Esophagus muscularis mucosa (tissue), 4 donors: Measurements from ENCODE around the gene GCNA.
"Not testable (repeated sequence)": the region's sequence is repeated elsewhere in the genome, so short reads cannot be mapped to it uniquely, and the experiment has no call there.

Source experiments
- EP300 ChIP-seq: sonication (generic); formaldehyde crosslinking; IDR thresholded peaks from one replicate; pipeline ENCODE4 v1.6.1; 2017; ENCODE audit warnings: antibody characterized with exemption
- POLR2A ChIP-seq: fragments of 450-650 bp; IDR thresholded peaks from one replicate; pipeline ENCODE4 v1.6.1; 2017; ENCODE audit warnings: antibody characterized with exemption, moderate library complexity, mild to moderate bottlenecking, low read depth
- POLR2AphosphoS5 ChIP-seq, 2 donors: sonication (generic); formaldehyde crosslinking; IDR thresholded peaks; one replicate each; pipeline ENCODE4 v1.6.1; 2017; ENCODE audit warnings: antibody characterized with exemption in 2 of 2
- TF ChIP-seq, protein P1 (sequence below), 3 experiments: fragments of 200-600 bp in 2 of 3; fragments of 450-650 bp in 1 of 3; sonication (generic) in 2 of 3; IDR thresholded peaks; one replicate each; pipeline ENCODE4 v1.5.1; 2017 to 2019; ENCODE audit warnings: antibody characterized with exemption in 3 of 3, mild to moderate bottlenecking in 2 of 3, moderate library complexity in 1 of 3

DNA sequence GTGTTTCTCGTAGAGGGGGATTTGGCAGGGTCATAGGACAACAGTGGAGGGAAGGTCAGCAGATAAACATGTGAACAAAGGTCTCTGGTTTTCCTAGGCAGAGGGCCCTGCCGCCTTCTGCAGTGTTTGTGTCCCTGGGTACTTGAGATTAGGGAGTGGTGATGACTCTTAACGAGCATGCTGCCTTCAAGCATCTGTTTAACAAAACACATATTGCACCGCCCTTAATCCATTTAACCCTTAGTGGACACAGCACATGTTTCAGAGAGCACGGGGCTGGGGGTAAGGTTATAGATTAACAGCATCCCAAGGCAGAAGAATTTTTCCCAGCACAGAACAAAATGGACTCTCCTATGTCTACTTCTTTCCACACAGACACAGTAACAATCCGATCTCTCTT, 66.2 kb downstream of the GCNA start:
- not testable (repeated sequence) for TF ChIP-seq EP300; POLR2A; POLR2AphosphoS5 (IDR thresholded peaks at IDR 0.05)
- TF ChIP-seq, protein P1, sequence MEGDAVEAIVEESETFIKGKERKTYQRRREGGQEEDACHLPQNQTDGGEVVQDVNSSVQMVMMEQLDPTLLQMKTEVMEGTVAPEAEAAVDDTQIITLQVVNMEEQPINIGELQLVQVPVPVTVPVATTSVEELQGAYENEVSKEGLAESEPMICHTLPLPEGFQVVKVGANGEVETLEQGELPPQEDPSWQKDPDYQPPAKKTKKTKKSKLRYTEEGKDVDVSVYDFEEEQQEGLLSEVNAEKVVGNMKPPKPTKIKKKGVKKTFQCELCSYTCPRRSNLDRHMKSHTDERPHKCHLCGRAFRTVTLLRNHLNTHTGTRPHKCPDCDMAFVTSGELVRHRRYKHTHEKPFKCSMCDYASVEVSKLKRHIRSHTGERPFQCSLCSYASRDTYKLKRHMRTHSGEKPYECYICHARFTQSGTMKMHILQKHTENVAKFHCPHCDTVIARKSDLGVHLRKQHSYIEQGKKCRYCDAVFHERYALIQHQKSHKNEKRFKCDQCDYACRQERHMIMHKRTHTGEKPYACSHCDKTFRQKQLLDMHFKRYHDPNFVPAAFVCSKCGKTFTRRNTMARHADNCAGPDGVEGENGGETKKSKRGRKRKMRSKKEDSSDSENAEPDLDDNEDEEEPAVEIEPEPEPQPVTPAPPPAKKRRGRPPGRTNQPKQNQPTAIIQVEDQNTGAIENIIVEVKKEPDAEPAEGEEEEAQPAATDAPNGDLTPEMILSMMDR (IDR thresholded peaks at IDR 0.05), result not testable (repeated sequence)
